Breast epithelium (tissue), 4 donors: ENCODE measurements around the gene RGMA. TPM values are rescaled to one million over a fixed set of nuclear protein-coding genes. Genes with fewer than 3 reads are reported as not detected.
"Not testable (repeated sequence)": the region's sequence is repeated elsewhere in the genome, so short reads cannot be mapped to it uniquely, and the experiment has no call there.

Experiments
- DNase-seq, 2 donors: peaks; one replicate each; pipeline ENCODE4 v3.0.0-alpha.2; 2019; ENCODE audit warnings: low spot score in 2 of 2
- H3K27ac ChIP-seq, 2 donors: fragments of 200-600 bp; sonication (generic) in 1 of 2; one replicate each; pipeline ENCODE4 v1.5.1; 2016 to 2019; ENCODE audit warnings: mild to moderate bottlenecking in 1 of 2
- H3K27me3 ChIP-seq, 2 donors: fragments of 200-600 bp; sonication (generic) in 1 of 2; one replicate each; pipeline versions ENCODE4 v1.5.1 to v1.6.0; 2017 to 2019; ENCODE audit warnings: control low read depth in 1 of 2, mild to moderate bottlenecking in 1 of 2
- H3K36me3 ChIP-seq: fragments of 200-600 bp; one replicate; pipeline ENCODE4 v1.5.1; 2019
- H3K4me1 ChIP-seq, 2 donors: fragments of 200-600 bp; sonication (generic); one replicate each; pipeline ENCODE4 v1.5.1; 2016 to 2019; ENCODE audit warnings: control low read depth in 1 of 2
- H3K4me3 ChIP-seq, 3 donors: fragments of 200-600 bp; sonication (generic); 1 replicate in 2 of 3; 2 replicates in 1 of 3; pipeline ENCODE4 v1.5.1; 2016 to 2019; ENCODE audit warnings: mild to moderate bottlenecking in 3 of 3, moderate library complexity in 2 of 3
- H3K9me3 ChIP-seq, 2 donors: fragments of 200-600 bp; sonication (generic) in 1 of 2; one replicate each; pipeline ENCODE4 v1.5.1; 2016 to 2019; ENCODE audit warnings: control low read depth in 1 of 2
- POLR2A ChIP-seq: fragments of 450-650 bp; IDR thresholded peaks from one replicate; pipeline ENCODE4 v1.6.1; 2016; ENCODE audit warnings: antibody characterized with exemption, mild to moderate bottlenecking, moderate library complexity
- POLR2AphosphoS5 ChIP-seq, 3 donors: sonication (generic); formaldehyde crosslinking; IDR thresholded peaks; one replicate each; pipeline ENCODE4 v1.6.1; 2017; ENCODE audit warnings: antibody characterized with exemption in 3 of 3
- intact Hi-C: fragments of 100-400 bp; cut with DNase I; formaldehyde crosslinking; loops from one replicate; pipeline ENCODE4 v1.15.1; 2023; ENCODE audit warnings: low total_unique reads
- total RNA-seq, 3 donors: library from RNA; depleted of rRNA; stranded (reverse); fragments of >200 nt; gene quantifications; one replicate each; pipeline ENCODE4 v1.1.0, GENCODE V29; 2016
- TF ChIP-seq, protein P1 (sequence below), 3 donors: fragments of 450-650 bp; IDR thresholded peaks; one replicate each; pipeline ENCODE4 v1.5.1; 2016 to 2017; ENCODE audit warnings: antibody characterized with exemption in 3 of 3, mild to moderate bottlenecking in 3 of 3, moderate library complexity in 3 of 3

Gene RGMA
- total RNA-seq, 3 donors from 2014 or later = 9.7 to 17.7 (median 14.4) TPM

DNA sequence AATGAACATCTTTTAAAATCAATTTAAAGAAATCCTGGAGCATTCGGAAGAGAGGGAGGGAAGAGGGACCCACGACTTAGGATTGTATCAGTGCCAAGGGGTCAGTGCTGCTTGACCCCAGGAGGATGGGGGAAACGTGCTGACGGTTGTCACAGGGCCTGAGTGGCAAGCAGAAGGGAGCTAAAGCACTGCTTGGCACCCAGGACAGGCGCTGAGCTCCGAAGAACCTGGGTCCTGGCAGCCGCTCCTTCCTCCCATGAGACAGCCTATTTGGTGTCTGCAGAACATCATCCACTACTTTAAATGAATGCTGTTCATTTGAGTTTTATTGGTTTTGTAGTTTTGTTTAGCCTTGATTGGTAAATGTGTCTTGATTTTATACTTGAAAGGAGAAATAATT, 54.5 kb downstream of the RGMA start:
- Histone ChIP-seq H3K9me3 (no peaks in the 10 kb centered on the region), H3K36me3 (no peaks in the 10 kb centered on the region), H3K4me1 (peaks cover 5 to 8% of the 10 kb centered on the region in 2 donors), H3K4me3 (no peak overlapping the region), H3K27ac (no peak overlapping the region), H3K27me3 (no peaks in the 10 kb centered on the region)
- DNase-seq = peak in 1 of 2 donors; percentile 24
- intact Hi-C loops = loop anchor here (10.0 kb wide), 1 partner anchor 1090 kb away; no protein-coding TSS in a partner anchor
- TF ChIP-seq, protein P1, sequence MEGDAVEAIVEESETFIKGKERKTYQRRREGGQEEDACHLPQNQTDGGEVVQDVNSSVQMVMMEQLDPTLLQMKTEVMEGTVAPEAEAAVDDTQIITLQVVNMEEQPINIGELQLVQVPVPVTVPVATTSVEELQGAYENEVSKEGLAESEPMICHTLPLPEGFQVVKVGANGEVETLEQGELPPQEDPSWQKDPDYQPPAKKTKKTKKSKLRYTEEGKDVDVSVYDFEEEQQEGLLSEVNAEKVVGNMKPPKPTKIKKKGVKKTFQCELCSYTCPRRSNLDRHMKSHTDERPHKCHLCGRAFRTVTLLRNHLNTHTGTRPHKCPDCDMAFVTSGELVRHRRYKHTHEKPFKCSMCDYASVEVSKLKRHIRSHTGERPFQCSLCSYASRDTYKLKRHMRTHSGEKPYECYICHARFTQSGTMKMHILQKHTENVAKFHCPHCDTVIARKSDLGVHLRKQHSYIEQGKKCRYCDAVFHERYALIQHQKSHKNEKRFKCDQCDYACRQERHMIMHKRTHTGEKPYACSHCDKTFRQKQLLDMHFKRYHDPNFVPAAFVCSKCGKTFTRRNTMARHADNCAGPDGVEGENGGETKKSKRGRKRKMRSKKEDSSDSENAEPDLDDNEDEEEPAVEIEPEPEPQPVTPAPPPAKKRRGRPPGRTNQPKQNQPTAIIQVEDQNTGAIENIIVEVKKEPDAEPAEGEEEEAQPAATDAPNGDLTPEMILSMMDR (IDR thresholded peaks at IDR 0.05) = no peak
- TF ChIP-seq POLR2A (no peak), POLR2AphosphoS5 (IDR thresholded peaks at IDR 0.05) (no peak)

DNA sequence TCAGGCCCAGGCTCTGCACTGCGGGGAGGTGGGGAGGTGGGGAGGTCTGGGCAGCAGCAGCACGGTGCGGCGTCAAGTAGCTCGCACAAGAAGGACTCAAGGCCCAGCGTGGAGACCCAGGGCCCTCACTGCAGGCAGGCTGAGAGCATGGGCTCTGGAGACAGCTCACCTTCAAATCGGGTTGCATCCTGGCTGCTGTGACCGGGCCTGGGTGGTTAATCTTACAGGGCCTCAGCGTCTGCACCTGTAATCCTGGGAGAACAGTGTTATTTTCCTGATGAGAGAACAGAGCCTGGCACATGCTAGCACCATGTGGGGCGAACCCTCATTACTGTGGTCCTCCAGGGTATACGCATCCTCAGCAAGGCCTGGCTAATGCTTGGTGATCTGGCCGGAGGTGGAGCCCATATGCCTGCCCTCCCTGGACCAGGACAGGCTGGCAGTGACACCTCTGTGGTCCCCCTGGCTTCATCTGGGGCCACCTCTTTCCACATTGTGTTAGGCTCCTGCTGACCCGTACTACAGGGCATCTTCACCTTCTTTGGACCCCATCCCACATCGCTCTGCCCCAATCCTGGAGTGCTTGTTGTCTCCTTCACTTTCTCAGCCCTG, 55.5 kb downstream of the RGMA start:
- DNase-seq = peak in 1 of 2 donors; percentile 33
- H3K9me3 ChIP-seq = no peaks in the 10 kb centered on the region
- no peaks in the 10 kb centered on the region for H3K27me3 ChIP-seq
- H3K27ac ChIP-seq = no peak overlapping the region
- H3K36me3 ChIP-seq = no peaks in the 10 kb centered on the region
- no peak for TF ChIP-seq POLR2A
- TF ChIP-seq POLR2AphosphoS5 (IDR thresholded peaks at IDR 0.05) = no peak
- TF ChIP-seq, protein P1 (IDR thresholded peaks at IDR 0.05) = no peak
- intact Hi-C loops = loop anchor here (10.0 kb wide), 1 partner anchor 1091 kb away; no protein-coding TSS in a partner anchor
- H3K4me3 ChIP-seq = no peak overlapping the region
- peaks cover 5 to 8% of the 10 kb centered on the region in 2 donors for H3K4me1 ChIP-seq

DNA sequence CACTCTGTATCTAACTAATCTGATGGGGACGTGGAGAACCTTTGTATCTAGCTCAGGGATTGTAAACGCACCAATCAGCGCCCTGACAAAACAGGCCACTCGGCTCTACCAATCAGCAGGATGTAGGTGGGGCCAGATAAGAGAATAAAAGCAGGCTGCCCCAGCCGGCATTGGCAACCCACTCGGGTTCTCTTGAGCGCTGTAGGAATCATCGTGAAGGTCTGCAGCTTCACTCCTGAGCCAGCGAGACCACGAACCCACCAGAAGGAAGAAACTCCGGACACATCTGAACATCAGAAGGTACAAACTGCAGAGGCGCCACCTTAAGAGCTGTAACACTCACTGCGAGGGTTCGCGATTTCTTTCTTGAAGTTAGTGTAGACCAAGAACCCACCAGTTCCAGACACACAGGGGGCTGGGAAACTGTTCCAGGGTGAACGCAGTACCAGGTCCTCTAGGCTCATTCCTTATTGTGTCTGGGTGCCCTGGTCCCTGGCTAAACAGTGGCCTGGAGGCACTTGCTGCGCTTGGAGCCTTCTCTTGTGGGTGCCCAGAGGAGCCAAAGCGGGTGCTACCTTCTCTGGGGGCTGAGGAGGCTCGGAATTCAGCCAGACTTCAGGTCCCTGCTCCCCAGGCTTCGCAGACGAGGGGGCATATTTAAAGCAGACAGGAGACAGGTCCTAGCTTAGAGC, 56.4 kb downstream of the RGMA start:
- not testable (repeated sequence) for H3K27ac ChIP-seq, H3K9me3 ChIP-seq, H3K4me3 ChIP-seq, H3K36me3 ChIP-seq, H3K27me3 ChIP-seq
- H3K4me1 ChIP-seq = peaks cover 5 to 12% of the 10 kb centered on the region in 2 donors
- peak in 1 of 2 donors; percentile 10 for DNase-seq
- intact Hi-C loops = loop anchor here (10.0 kb wide), 1 partner anchor 1092 kb away; no protein-coding TSS in a partner anchor

GRCh38 chr15:93031557-93032384, 57.2 kb downstream of the RGMA start:
- not testable (repeated sequence) for H3K4me3 ChIP-seq, H3K27me3 ChIP-seq, H3K9me3 ChIP-seq, H3K27ac ChIP-seq, H3K36me3 ChIP-seq, H3K4me1 ChIP-seq
- intact Hi-C loops = loop anchor here (10.0 kb wide), 1 partner anchor 1093 kb away; no protein-coding TSS in a partner anchor
- peak; percentile 11 to 43 for DNase-seq

GRCh38 chr15:93031103-93031464, 57.9 kb downstream of the RGMA start:
- H3K9me3 ChIP-seq = no peaks in the 10 kb centered on the region
- peak; percentile 17 to 49 for DNase-seq
- intact Hi-C loops = loop anchor here (10.0 kb wide), 1 partner anchor 1094 kb away; no protein-coding TSS in a partner anchor
- peak overlapping the region in 1 of 3 donors; percentile 30 for H3K4me3 ChIP-seq
- no peaks in the 10 kb centered on the region for H3K36me3 ChIP-seq
- peak overlapping the region in 1 of 2 donors; percentile 97 for H3K27ac ChIP-seq
- no peaks in the 10 kb centered on the region for H3K27me3 ChIP-seq
- TF ChIP-seq POLR2A = no peak
- TF ChIP-seq, protein P1 (IDR thresholded peaks at IDR 0.05) = no peak
- TF ChIP-seq POLR2AphosphoS5 (IDR thresholded peaks at IDR 0.05) = no peak
- peaks cover 8 to 10% of the 10 kb centered on the region in 2 donors for H3K4me1 ChIP-seq
